GM10248 (cell line): ENCODE data around the gene GPX7.

Experiments used
- CTCF ChIA-PET: fragments of 300-600 bp; sonication (Branson Sonifier 250); formaldehyde crosslinking; extraction: SDS; loops from one replicate; lab custom pipeline; 2021; ENCODE audit warnings: antibody characterized with exemption; lab: Yijun Ruan, JAX
- POLR2A ChIA-PET: fragments of 350-650 bp; sonication (Branson Sonifier 250); formaldehyde crosslinking; extraction: SDS; loops from one replicate; lab custom pipeline; 2020; ENCODE audit warnings: antibody characterized with exemption; lab: Yijun Ruan, JAX
- DNase-seq: peaks from one replicate; pipeline ENCODE4 v3.0.0; 2012; ENCODE audit errors: extremely low spot score
- CTCF ChIP-seq: IDR thresholded peaks from 2 replicates; pipeline ENCODE4 v1.5.1; 2012; ENCODE audit warnings: mild to moderate bottlenecking, low read depth; ENCODE audit errors: extremely low read depth, missing control alignments, control extremely low read depth

The GPX7 gene

DNA sequence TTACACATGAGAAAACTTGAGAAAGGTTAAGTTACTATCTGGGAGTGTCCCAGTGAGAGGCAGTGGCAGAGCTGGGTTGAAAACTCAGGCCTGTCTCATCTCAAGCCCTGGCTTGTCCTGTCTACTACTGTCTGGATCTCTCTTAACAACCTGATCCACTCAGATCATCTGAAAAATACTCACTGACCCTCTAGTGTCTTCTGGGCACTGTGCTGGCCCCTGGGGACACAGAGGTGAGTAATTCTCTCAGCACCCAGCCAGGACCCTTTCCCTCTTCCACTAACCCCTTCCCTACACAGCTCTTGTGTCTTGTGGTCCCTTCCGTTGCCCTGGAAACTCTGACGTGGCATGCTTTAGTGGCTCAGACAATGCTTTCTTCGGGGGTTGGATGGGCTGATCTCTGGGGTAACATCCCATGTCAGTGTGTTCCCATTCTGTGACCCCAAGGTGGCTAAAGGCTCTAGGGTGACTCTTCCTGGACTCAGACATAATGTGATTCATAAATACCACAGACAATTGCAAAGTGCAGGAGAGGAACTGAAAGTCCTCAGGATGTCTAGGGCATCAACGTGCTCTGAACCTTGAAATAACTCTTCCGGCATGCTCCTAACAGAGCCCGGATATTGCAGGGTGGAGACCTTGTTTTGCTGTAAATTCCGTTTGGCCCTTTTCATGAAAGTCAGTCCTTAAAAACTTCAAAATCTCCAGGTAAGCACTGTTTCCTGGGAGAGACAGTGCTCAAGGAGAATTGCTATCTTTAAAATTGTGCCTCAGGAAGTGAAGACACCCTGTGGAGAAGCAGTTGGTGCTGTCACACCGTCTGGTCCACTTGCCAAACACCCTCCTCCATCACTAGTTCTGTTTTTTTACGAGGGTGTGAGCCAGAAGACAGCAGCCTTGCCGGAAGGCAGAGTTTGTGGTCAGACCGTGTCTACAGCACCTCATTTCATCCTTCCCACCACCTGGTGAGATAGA, 34.8 kb downstream of the GPX7 start:
- ChIA-PET CTCF (interaction anchor here (1.4 to 1.8 kb wide), 2 partner anchors 12 to 49 kb away, joined by 3 read pairs; no protein-coding TSS in a partner anchor), POLR2A (no interaction called here)
- peak; percentile 67 for DNase-seq
- TF ChIP-seq CTCF: no peak

GRCh38 chr1:52637946-52638345, 35.8 kb downstream of the GPX7 start:
- POLR2A ChIA-PET: no interaction called here
- TF ChIP-seq CTCF: no peak
- DNase-seq: no peak
- CTCF ChIA-PET: interaction anchor here (1.8 kb wide), 1 partner anchor 21 kb away, joined by 4 read pairs; no protein-coding TSS in a partner anchor

GRCh38 chr1:52640697-52641096, 38.5 kb downstream of the GPX7 start:
- no peak for TF ChIP-seq CTCF
- ChIA-PET POLR2A (no interaction called here), CTCF (interaction anchor here (0.8 to 2.5 kb wide), 7 partner anchors 8 to 87 kb away, joined by 3 to 8 read pairs (median 4); partner anchors contain the start of genes SHISAL2A and TUT4)

DNA sequence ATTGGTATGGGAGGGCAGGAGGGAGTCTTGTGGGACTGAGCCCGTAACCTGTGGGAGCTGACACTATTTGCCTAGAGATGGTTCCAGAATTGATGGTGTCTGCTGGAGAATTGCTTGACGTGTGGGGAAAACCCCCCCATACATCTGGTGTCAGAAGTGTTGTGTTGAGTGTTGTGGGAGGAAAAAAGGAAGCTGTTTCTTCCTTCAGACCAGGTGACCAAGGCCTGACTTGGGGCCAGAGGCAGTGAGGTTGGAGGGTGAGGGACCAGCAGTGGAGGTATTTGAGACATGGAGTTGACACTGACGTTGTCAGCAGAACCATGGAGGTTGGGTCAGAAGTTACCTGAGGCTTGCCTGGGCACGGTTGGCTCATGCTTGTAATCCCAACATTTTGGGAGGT, 39.1 kb downstream of the GPX7 start:
- peak; percentile 51 for DNase-seq
- TF ChIP-seq CTCF: no peak
- CTCF ChIA-PET: interaction anchor here (0.8 to 2.5 kb wide), 10 partner anchors 9 to 236 kb away, joined by 3 to 8 read pairs (median 4); partner anchors contain the start of genes SHISAL2A and TUT4
- POLR2A ChIA-PET: no interaction called here

More at GRCh38 chr1:52640697-52641096, 38.5 kb downstream of the GPX7 start:
- DNase-seq: no peak

GRCh38 chr1:52645261-52645660, 43.1 kb downstream of the GPX7 start:
- DNase-seq: no peak
- ChIA-PET CTCF (interaction anchor here (0.7 to 2.1 kb wide), 2 partner anchors 13 to 22 kb away, joined by 3 to 4 read pairs; no protein-coding TSS in a partner anchor), POLR2A (no interaction called here)
- no peak for TF ChIP-seq CTCF

- ChIA-PET POLR2A (no interaction called here), CTCF (interaction anchor here (2.0 kb wide), 2 partner anchors 10 kb away, joined by 7 to 8 read pairs; no protein-coding TSS in a partner anchor)
- TF ChIP-seq CTCF: no peak
- no peak for DNase-seq
Measured at GRCh38 chr1:52651904-52652303, 49.7 kb downstream of the GPX7 start.
